Motor neuron (in vitro differentiated cells): ENCODE measurements around the gene DMD. TPM values are rescaled to one million over a fixed set of nuclear protein-coding genes. Genes with fewer than 3 reads are reported as not detected.

Experiments used
- ATAC-seq, 8 experiments: fragments of 200-7000 bp; cut with Tn5 transposase; replicated peaks in 6 of 8; 2 replicates each; pipeline ENCODE4 v1.8.0; 2021; ENCODE audit warnings: mild to moderate bottlenecking in 8 of 8, moderate library complexity in 8 of 8
- H3K27ac ChIP-seq, 2 donors: fragments of 250-450 bp; sonication (Bioruptor Pico); 2 replicates each; pipeline ENCODE4 v1.9.0; 2021; ENCODE audit warnings: antibody characterized with exemption in 2 of 2, mild to moderate bottlenecking in 2 of 2, moderate library complexity in 1 of 2
- H3K4me1 ChIP-seq, 2 donors: fragments of 250-450 bp; sonication (Bioruptor Pico); replicated peaks in 1 of 2; 2 replicates each; pipeline ENCODE4 v1.6.1; 2021; ENCODE audit warnings: antibody characterized with exemption in 2 of 2, mild to moderate bottlenecking in 2 of 2, moderate library complexity in 1 of 2
- H3K4me3 ChIP-seq, 5 donors: fragments of 250-450 bp; sonication (Bioruptor Pico); 2 replicates each; pipeline ENCODE4 v1.9.0; 2021; ENCODE audit warnings: antibody characterized with exemption in 5 of 5, mild to moderate bottlenecking in 5 of 5, moderate library complexity in 4 of 5
- WGBS, 10 experiments: fragments of 450-650 bp; shearing (Covaris generic); methylation state at CpG; one replicate each; pipeline ENCODE4 v1.0.0; 2022; 5-methylcytosine and 5-hydroxymethylcytosine counted together
- in situ Hi-C, 9 experiments: fragments of 400-800 bp; cut with MboI; loops; one replicate each; pipeline ENCODE4 v1.15.0; 2021; ENCODE audit warnings: low sequenced_read_pairs in 9 of 9, low pct_unique_long_range_greater_than_20kb in 2 of 9; ENCODE audit not compliant: unreplicated experiment in 9 of 9
- total RNA-seq, 8 experiments: library from RNA; unstranded; fragments of 300-600 nt; gene quantifications; 2 replicates each; pipeline versions ENCODE4 v1.2.3 to v1.2.4, GENCODE V29; 2022

The DMD gene
- total RNA-seq, 8 experiments from 2014 or later: 3.9 to 378 (median 10.5) TPM

DNA sequence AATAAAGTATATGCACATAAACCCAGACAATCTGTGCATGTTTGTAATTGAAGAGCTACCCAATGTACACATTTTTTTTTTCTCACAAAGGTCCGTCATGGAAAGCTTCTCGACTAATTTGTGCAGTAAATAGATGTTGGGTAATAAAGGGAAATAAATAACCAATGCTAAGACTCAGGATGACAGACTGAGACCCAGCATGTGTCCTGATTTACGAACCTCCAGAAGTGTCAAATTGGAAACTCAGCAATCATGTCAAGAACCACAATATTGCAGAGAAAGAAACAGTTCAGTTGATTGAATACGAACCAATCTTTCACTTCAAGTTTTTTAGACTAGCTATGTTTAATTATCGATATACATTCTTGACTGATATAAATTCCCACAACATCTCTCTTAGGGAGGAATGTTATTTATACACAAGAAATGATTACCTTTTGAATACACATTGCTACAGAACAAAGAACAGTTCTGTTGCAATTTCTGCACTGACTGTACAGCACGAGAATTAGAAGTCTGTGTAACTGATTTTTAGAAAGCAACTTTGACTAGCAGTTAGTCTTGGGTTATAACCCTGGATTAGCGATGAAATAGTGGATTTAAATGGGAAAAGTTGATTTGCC lies 1513.9 kb downstream of the DMD start:
- 0 to 80% (median 30%) methylated on average over 1 to 7 of the region's 7 CpGs; no CpG with 5 or more reads in 2 of the 10 experiments for WGBS, 10 experiments
- in situ Hi-C loops: no loop called here
- Histone ChIP-seq H3K27ac (no peak overlapping the region), H3K4me1 (peaks cover 0 to 14% of the 10 kb centered on the region in 2 donors), H3K4me3 (no peak overlapping the region)
- ATAC-seq: peak in 5 of 8 experiments; percentile 52 to 93 (median 78)

- in situ Hi-C loops: no loop called here
- Histone ChIP-seq H3K4me3 (no peak overlapping the region), H3K27ac (no peak overlapping the region), H3K4me1 (no peaks in the 10 kb centered on the region)
- ATAC-seq: no peak
These were observed 1531.5 kb downstream of the DMD start for GRCh38 chrX:31679861-31680260.

DNA sequence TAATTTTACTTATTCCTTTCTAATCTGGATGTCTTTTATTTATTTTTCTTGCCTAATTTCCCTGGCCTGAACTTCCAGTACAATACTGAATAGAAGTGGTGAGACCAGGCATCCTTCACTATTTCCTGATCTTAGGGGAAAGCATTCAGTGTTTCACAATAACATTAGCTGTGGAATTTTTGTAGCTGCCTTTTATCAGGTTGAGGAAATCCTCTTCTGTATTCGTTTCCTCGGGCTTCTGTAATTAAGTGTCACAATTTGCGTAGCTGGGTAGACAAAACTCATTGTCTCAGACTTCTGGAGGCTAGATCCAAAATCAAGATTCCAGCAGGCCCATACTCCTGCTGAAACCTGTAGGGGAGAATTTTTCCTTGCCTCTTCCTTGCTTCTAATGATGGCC lies 1541.1 kb downstream of the DMD start:
- in situ Hi-C loops: loop anchor here in 2 of 9 experiments (25.0 kb wide), 2 partner anchors 333 to 633 kb away; no protein-coding TSS in a partner anchor
- Histone ChIP-seq H3K27ac (no peak overlapping the region), H3K4me3 (no peak overlapping the region), H3K4me1 (no peaks in the 10 kb centered on the region)
- WGBS, 10 experiments: 66 to 93% methylated on average over 3 of the region's 3 CpGs; no CpG with 5 or more reads in 8 of the 10 experiments
- ATAC-seq: no peak

GRCh38 chrX:31665454-31665853 lies 1545.9 kb downstream of the DMD start:
- no peak overlapping the region for H3K4me3 ChIP-seq
- in situ Hi-C loops: loop anchor here in 2 of 9 experiments (25.0 kb wide), 2 partner anchors 328 to 628 kb away; no protein-coding TSS in a partner anchor
- peak in 3 of 8 experiments; percentile 19 to 84 (median 55) for ATAC-seq
- no peaks in the 10 kb centered on the region for H3K4me1 ChIP-seq
- no peak overlapping the region for H3K27ac ChIP-seq
- 0 to 82% (median 39%) methylated on average over 2 to 4 of the region's 4 CpGs; no CpG with 5 or more reads in 2 of the 10 experiments for WGBS, 10 experiments

DNA sequence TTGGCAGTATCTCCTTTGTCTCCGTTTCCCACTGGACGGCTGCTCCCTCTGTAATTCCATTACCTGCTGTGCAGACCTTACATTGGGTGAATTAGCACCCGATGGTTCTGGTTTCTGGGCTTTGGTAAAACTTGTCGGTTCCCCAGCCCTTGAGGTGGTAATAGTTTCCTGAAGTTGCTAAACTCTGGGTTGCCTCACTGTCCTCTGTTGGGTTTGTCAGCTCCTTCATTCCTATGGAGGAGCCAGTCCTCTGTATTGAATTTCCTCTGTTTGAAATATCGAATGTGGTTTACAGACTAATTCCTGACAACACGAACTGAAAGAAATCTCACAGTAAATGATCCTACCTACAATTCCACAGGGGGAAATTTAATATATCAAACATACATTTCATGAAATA lies 1548.2 kb downstream of the DMD start:
- Histone ChIP-seq H3K4me3 (no peak overlapping the region), H3K27ac (no peak overlapping the region), H3K4me1 (no peaks in the 10 kb centered on the region)
- WGBS, 10 experiments: 0 to 100% (median 59%) methylated on average over 2 to 4 of the region's 6 CpGs; no CpG with 5 or more reads in 6 of the 10 experiments
- no peak for ATAC-seq
- in situ Hi-C loops: loop anchor here in 2 of 9 experiments (25.0 kb wide), 2 partner anchors 326 to 626 kb away; no protein-coding TSS in a partner anchor

GRCh38 chrX:31661280-31661810 lies 1550.0 kb downstream of the DMD start:
- Histone ChIP-seq H3K4me1 (no peaks in the 10 kb centered on the region), H3K27ac (no peak overlapping the region), H3K4me3 (no peak overlapping the region)
- ATAC-seq: no peak
- in situ Hi-C loops: loop anchor here in 2 of 9 experiments (25.0 kb wide), 2 partner anchors 324 to 624 kb away; no protein-coding TSS in a partner anchor
- 62% methylated on average over 2 of the region's 2 CpGs; no CpG with 5 or more reads in 9 of the 10 experiments for WGBS, 10 experiments

GRCh38 chrX:31658360-31658759 lies 1553.0 kb downstream of the DMD start:
- in situ Hi-C loops: loop anchor here in 3 of 9 experiments (10.0 to 25.0 kb wide), 3 partner anchors 321 to 624 kb away; no protein-coding TSS in a partner anchor
- H3K4me1 ChIP-seq: no peaks in the 10 kb centered on the region
- H3K27ac ChIP-seq: no peak overlapping the region
- ATAC-seq: no peak
- H3K4me3 ChIP-seq: no peak overlapping the region
- 0 to 33% (median 0%) methylated on average over 1 to 4 of the region's 4 CpGs; no CpG with 5 or more reads in 3 of the 10 experiments for whole genome bisulfite sequencing, 10 experiments

GRCh38 chrX:31656013-31656412 lies 1555.3 kb downstream of the DMD start:
- Histone ChIP-seq H3K4me3 (no peak overlapping the region), H3K4me1 (no peaks in the 10 kb centered on the region), H3K27ac (no peak overlapping the region)
- in situ Hi-C loops: loop anchor here in 3 of 9 experiments (10.0 to 25.0 kb wide), 3 partner anchors 319 to 621 kb away; no protein-coding TSS in a partner anchor
- ATAC-seq: no peak

DNA sequence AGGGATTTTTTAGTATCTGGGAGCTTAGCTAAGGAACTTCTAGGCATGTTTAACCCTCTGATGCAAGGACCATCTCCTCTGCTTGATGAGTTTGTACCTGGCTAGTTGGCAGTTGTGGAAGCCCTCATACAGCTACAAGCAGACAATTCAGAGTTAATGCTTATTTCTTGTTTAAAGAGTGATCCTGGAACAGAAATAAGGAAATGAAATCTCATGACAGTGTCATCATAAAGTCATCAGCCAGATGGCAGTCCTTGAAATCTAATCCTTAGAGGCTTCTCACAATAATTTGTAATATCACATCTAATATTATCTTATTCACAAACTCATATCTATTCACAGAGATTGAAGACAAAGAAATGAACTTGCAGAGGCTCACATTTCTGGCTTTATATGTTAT lies 1557.9 kb downstream of the DMD start:
- no peak overlapping the region for H3K27ac ChIP-seq
- in situ Hi-C loops: loop anchor here in 3 of 9 experiments (10.0 to 25.0 kb wide), 3 partner anchors 316 to 619 kb away; no protein-coding TSS in a partner anchor

DNA sequence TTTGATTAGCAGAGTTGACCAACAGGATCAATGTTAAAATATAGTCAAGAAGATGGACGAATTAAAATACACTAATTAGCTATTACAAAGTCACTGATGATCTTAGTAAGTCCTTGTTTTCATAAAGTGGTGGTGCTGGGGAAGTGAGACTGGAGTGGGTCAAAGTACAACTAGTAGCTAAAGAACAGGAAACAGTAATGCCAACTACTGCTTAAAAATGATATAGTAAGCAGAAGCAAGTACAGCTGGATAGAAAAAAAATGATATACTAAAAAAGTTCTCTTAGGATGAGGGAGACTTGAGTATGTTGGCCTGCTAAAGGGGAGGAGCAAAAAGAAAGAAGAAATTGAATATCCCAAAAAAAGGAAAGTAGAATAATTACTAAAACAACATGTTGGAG lies 1558.7 kb downstream of the DMD start:
- 0 to 80% (median 55%) methylated on average over 1 of the region's 1 CpG; no CpG with 5 or more reads in 5 of the 10 experiments for WGBS, 10 experiments
- in situ Hi-C loops: loop anchor here in 3 of 9 experiments (10.0 to 25.0 kb wide), 3 partner anchors 315 to 618 kb away; no protein-coding TSS in a partner anchor
- Histone ChIP-seq H3K4me1 (no peaks in the 10 kb centered on the region), H3K4me3 (no peak overlapping the region), H3K27ac (no peak overlapping the region)
- ATAC-seq: no peak

More for the DNA sequence above, 1557.9 kb downstream of the DMD start:
- H3K4me3 ChIP-seq: no peak overlapping the region
- H3K4me1 ChIP-seq: no peaks in the 10 kb centered on the region
- no peak for ATAC-seq

- Histone ChIP-seq H3K27ac (no peak overlapping the region), H3K4me3 (no peak overlapping the region), H3K4me1 (no peaks in the 10 kb centered on the region)
- in situ Hi-C loops: no loop called here
- peak in 2 of 8 experiments; percentile 22 to 47 for ATAC-seq
- WGBS, 10 experiments: 13 to 100% (median 42%) methylated on average over 1 to 3 of the region's 3 CpGs; no CpG with 5 or more reads in 3 of the 10 experiments
These were observed 1562.1 kb downstream of the DMD start for GRCh38 chrX:31649201-31649600.

DNA sequence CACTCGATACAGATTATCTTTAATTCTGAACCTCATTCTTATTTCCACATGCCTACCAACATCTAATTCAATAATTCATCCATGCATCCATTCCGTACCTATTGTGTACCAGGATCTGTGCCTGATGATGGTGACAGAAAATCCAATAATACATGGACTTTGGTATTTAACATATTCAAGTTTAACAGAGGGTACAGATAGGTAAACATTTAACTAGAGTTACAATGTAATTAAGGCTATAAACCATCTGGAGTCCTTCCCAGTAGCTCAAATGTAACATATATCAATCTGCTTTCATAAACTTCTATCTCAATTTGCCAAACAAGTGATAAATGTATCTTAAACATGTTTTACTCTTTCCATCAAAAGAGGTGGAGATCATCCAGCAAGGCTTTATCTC lies 1578.0 kb downstream of the DMD start:
- no peak overlapping the region for H3K4me3 ChIP-seq
- in situ Hi-C loops: no loop called here
- no peak for ATAC-seq
- peaks cover 0 to 4% of the 10 kb centered on the region in 2 donors for H3K4me1 ChIP-seq
- H3K27ac ChIP-seq: no peak overlapping the region
- 14 to 100% (median 64%) methylated on average over 1 to 2 of the region's 2 CpGs; no CpG with 5 or more reads in 4 of the 10 experiments for WGBS, 10 experiments

DNA sequence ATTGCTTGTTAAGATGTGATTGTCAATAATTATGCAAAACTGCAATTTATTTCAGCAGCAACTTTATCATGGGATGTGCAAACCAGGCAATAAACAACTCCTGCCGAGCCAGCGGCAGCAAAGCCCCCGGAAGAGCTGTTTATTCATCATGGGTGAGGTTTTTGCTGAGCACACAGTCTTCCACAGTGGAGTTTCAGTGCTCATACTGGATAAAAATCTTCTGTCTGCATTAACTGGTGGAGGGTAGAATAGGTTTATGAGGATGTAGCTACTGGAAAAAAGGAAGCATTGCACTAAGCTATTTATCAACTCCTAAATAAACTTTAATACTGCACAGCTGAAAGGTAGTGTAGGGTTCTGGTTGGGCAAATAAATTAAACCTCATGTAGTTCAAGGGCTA lies 1582.2 kb downstream of the DMD start:
- WGBS, 10 experiments: 0 to 68% (median 28%) methylated on average over 1 to 3 of the region's 3 CpGs; no CpG with 5 or more reads in 4 of the 10 experiments
- Histone ChIP-seq H3K27ac (no peak overlapping the region), H3K4me1 (peaks cover 0 to 4% of the 10 kb centered on the region in 2 donors), H3K4me3 (no peak overlapping the region)
- in situ Hi-C loops: no loop called here
- ATAC-seq: no peak
